ENCODE results near the gene MEP1A. TPM values are rescaled to one million over a fixed set of nuclear protein-coding genes. Genes with fewer than 3 reads are reported as not detected.
"Not testable (repeated sequence)": the region's sequence is repeated elsewhere in the genome, so short reads cannot be mapped to it uniquely, and the experiment has no call there.

Gene MEP1A
- total and polyA plus RNA-seq, 2 donors (not counting 3 experiments of a cell fraction or from before 2014, with no cell fraction given), result not detected

- FAIRE-seq (no peak), DNase-seq (ENCODE audit: low read depth, low spot score) (no peak)
- Histone ChIP-seq H3K79me2 (ENCODE audit: control insufficient read depth, insufficient read depth, low read length) (no peaks in the 10 kb centered on the region), H3K4me2 (ENCODE audit: insufficient read depth, low read length) (no peak overlapping the region), H4K20me1 (replicated peaks; ENCODE audit: control insufficient read depth, extremely low read depth, insufficient read depth, low read length) (no peaks in the 10 kb centered on the region), H3K36me3 (ENCODE audit: control insufficient read depth in 2 of 2, extremely low read depth in 1 of 2, insufficient read depth in 2 of 2, low read length in 2 of 2) (no peaks in the 10 kb centered on the region), H3K4me1 (ENCODE audit: control insufficient read depth, extremely low read depth, insufficient read depth, low read length) (no peaks in the 10 kb centered on the region), H3K9ac (replicated peaks; ENCODE audit: extremely low read depth, insufficient read depth, low read length) (no peak overlapping the region), H3K27ac (ENCODE audit: insufficient read depth, low read depth, low read length) (no peak overlapping the region), H3K27me3 (ENCODE audit: control insufficient read depth in 2 of 2, insufficient read depth in 2 of 2, low read length in 2 of 2) (peaks cover 0 to 5% of the 10 kb centered on the region in 2 experiments), H3K9me1 (replicated peaks; ENCODE audit: control insufficient read depth, extremely low read depth, insufficient read depth, low read length) (no peaks in the 10 kb centered on the region), H3K9me3 (replicated peaks; ENCODE audit: control insufficient read depth, insufficient read depth, low read length) (no peaks in the 10 kb centered on the region), H3K4me3 (replicated peaks in 1 of 3; ENCODE audit: insufficient read depth in 1 of 3, low read depth in 1 of 3, low read length in 3 of 3) (no peak overlapping the region), H2AFZ (ENCODE audit: low read depth, low read length) (no peak overlapping the region)
- no TSS peak for BruUV-seq (replicated peaks)
- intact Hi-C loops (cut with micrococcal nuclease) (no loop called here), dilution Hi-C loops (cut with MboI; ENCODE audit: extremely low pct_ligation_motif_present, low sequenced_read_pairs) (no loop called here)
- ChIA-PET CTCF (no interaction called here), POLR2A (no interaction called here)
- TF ChIP-seq GATA2 (IDR thresholded peaks at IDR 0.05; ENCODE audit: insufficient read depth, insufficient read length, low read depth, low read length), result no peak
- TF ChIP-seq POLR2A (IDR thresholded peaks at IDR 0.05; ENCODE audit: low read depth, low read length), result no peak
- TF ChIP-seq JUN (IDR thresholded peaks at IDR 0.05; ENCODE audit: borderline replicate concordance, insufficient read depth, insufficient read length, low read depth), result no peak
- no peak for TF ChIP-seq FOS (IDR thresholded peaks at IDR 0.05; ENCODE audit: borderline replicate concordance, insufficient read depth, low read length)
- TF ChIP-seq MYC (IDR thresholded peaks at IDR 0.05; ENCODE audit: low read depth, low read length), result no peak
- TF ChIP-seq CTCF (IDR thresholded peaks at IDR 0.05; ENCODE audit: extremely low read depth in 1 of 2, insufficient read depth in 1 of 2, low read depth in 1 of 2, low read length in 2 of 2), result no peak
- TF ChIP-seq POLR2AphosphoS5 (IDR thresholded peaks at IDR 0.05; ENCODE audit: insufficient read depth, low read depth, low read length), result no peak
- no peak for TF ChIP-seq MAX (IDR thresholded peaks at IDR 0.05; ENCODE audit: insufficient read depth, insufficient read length)
- TF ChIP-seq EZH2 (IDR thresholded peaks at IDR 0.05; ENCODE audit: borderline replicate concordance, low read depth, low read length, severe bottlenecking), result no peak
These were observed 29.7 kb upstream of the MEP1A start for GRCh38 chr6:46763466-46763865.

GRCh38 chr6:46764280-46764679, 28.9 kb upstream of the MEP1A start:
- dilution Hi-C loops (cut with MboI; ENCODE audit: extremely low pct_ligation_motif_present, low sequenced_read_pairs); H3K4me3 ChIP-seq (replicated peaks in 1 of 3; ENCODE audit: insufficient read depth in 1 of 3, low read depth in 1 of 3, low read length in 3 of 3); H3K27me3 ChIP-seq (ENCODE audit: control insufficient read depth in 2 of 2, insufficient read depth in 2 of 2, low read length in 2 of 2); H2AFZ ChIP-seq (ENCODE audit: low read depth, low read length); POLR2A ChIA-PET; H4K20me1 ChIP-seq (replicated peaks; ENCODE audit: control insufficient read depth, extremely low read depth, insufficient read depth, low read length); H3K4me1 ChIP-seq (ENCODE audit: control insufficient read depth, extremely low read depth, insufficient read depth, low read length); H3K27ac ChIP-seq (ENCODE audit: insufficient read depth, low read depth, low read length); H3K36me3 ChIP-seq (ENCODE audit: control insufficient read depth in 2 of 2, extremely low read depth in 1 of 2, insufficient read depth in 2 of 2, low read length in 2 of 2); H3K9me1 ChIP-seq (replicated peaks; ENCODE audit: control insufficient read depth, extremely low read depth, insufficient read depth, low read length); H3K4me2 ChIP-seq (ENCODE audit: insufficient read depth, low read length); H3K9ac ChIP-seq (replicated peaks; ENCODE audit: extremely low read depth, insufficient read depth, low read length); BruUV-seq (replicated peaks); H3K9me3 ChIP-seq (replicated peaks; ENCODE audit: control insufficient read depth, insufficient read depth, low read length); CTCF ChIA-PET; FAIRE-seq; DNase-seq (ENCODE audit: low read depth, low spot score); H3K79me2 ChIP-seq (ENCODE audit: control insufficient read depth, insufficient read depth, low read length); intact Hi-C loops (cut with micrococcal nuclease): not testable (repeated sequence)

All from endothelial cell of umbilical vein (primary cell).